GM18867 (cell line): ENCODE results near the gene KRT17.
"Not testable (repeated sequence)": the region's sequence is repeated elsewhere in the genome, so short reads cannot be mapped to it uniquely, and the experiment has no call there.

Source experiments
- ATAC-seq: cut with Tn5 transposase; IDR thresholded peaks from one replicate; pipeline ENCODE4 v1.9.1; 2021; ENCODE audit warnings: mild to moderate bottlenecking, moderate library complexity; ENCODE audit not compliant: unreplicated experiment

The KRT17 gene

DNA sequence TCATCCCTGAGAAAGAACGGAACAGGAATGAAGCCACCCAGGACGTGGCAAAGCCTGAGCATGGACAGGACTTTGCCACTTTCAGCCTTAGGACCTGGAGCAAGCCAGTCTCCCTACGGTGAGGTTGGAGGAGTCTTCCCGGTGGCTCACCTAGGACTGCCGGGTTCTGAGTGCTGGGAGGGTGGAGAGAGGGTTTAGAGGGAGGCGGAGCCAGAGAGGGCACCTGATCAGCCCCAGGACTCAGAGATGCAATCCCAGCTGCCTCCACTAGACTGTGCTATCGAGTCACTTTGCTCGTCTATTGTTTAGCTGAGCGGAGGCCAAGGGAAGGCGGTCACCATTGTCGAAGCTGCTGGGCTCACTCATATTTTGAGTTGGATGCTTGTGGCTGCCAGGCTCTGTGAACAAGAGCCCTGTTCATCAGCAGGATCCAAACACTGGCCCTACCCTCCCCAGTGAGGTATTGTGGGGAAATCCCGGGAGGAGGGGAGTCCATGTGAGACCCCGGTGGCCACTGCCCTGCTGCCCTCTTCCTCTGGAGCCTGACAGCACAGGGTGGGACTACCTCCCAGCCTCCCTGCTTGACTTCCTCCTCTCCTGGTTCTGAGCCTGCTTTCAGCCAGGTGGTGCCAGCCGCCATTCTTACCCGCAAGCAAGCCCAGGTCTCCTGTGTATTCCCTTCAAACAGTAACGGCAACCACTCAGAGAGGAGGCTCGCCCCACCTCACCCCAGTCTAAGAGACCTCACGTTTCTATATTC lies 44.7 kb downstream of the KRT17 start:
- ATAC-seq = peak; percentile 64

DNA sequence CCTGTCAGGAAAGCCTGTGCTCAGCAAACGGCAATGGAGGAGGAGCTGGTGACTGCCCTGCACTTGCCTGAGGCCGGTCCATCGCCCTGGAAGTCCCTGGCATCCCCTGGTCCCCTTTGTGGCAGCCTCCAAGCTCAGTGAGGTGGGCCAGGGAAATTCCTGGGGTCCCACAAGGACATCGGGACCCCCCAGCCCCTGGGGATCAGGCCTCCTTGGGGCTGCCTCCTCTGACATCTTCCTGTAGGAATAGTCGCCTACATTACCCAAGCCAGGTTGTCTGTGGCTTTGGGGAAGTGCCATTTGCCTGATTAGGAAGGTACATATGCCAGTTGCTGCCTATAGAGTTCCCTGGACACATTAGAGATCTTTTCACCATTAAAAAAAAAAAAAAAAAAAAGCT lies 45.4 kb downstream of the KRT17 start:
- ATAC-seq = no peak

DNA sequence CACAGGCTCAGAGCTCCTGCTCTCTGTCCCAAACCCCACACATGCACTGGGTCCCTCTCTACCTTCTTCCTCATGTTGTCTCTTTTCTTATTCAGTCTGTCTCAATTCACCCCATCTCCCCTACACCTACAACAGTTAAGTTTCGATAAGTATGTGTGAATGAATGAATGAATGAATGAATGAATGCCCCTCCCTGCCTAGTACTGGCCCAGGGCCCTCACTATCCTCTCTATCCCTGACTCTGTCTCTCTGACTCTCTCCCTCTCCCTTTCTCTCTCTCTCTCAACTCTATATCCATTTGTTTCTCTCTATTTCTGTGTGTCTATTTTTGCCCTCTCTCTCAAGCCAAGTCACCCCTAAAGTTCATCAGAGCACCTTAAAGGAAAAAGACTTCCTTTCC lies 45.8 kb downstream of the KRT17 start:
- ATAC-seq = no peak

DNA sequence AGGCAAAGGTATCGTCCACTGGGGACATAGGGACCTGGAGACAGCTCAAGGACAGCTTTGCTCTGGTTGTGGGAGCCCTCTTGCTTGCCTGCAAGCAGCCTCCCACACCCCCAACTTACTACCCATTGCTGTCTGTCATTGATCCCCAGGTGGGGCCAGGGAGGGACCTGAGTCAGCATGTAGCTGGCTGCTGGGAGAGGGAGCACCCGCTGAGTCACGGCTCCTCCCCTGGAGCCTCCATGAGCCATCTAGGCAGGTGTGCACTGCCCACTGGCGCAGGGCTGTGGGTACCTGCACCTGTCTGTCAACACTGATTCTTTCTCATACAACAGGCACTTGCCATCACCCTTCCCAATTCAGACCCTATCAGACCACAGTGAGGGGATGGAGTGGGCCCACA lies 47.6 kb downstream of the KRT17 start:
- not testable (repeated sequence) for ATAC-seq

DNA sequence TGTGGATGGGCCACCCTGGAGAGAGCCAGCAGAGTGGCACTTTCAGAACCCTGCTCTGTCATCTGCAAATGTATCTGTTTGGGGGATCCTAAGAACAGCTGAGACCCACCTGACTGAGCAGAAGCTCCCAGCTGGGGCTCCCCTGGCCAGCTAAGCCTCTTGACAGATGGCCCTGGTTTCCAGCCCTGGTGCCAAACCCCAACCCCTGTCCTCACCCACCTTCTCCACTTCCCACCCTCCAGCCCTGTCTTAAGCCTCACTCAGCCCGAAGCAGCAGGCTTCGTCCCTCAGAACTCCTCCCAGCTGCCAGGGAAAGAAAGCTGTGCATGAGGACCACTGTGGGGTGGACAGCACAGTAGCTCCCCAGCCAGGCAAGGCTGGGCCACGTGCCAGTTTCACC lies 49.0 kb downstream of the KRT17 start:
- no peak for ATAC-seq

DNA sequence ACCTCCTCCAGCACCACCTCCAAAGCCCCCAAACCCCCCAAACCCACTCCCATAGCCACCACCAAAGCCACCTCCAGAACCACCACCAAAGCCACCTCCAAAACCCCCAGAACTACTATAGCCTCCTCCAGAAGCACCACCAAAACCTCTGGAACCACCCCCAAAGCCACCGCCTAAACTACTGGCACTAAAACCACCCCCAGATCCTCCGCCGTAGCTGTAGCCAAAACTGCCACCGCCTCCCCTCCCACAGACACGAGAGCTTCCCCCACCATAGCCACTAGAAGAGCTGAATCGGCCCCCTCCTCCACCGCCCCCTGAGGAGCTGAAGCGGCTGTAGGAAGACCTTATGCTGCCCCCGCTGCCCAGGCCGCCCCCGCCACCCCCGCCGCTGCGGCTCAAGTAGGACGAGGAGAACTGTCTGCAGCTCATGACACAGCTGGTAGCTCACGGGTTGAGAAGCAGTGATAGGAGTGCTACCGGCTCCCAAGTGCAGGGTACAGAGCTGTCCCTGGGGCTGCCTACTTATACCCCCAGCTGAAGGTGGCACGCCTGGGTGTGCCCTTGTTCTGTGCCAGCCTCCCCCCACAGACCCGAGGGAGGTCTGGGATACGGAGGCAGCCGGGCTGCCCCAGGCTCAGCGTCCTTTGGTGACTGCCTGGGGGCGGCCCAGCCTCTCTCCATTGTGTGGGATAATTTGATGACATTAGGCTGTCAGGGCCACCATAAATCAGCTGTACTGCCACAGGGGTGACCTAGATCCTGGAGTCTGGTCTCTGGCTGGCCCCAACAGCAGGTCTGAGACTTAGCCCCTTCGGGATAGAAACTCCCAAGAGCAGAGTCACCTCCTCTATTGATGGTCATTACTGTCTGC lies 52.6 kb downstream of the KRT17 start, which contains the start of gene KRT9:
TSS of gene KRT9 (minus strand) at position 499 of the 874 bp plus-strand sequence. CDS start at position 432, 67 bp downstream.
- ATAC-seq = no peak
